ENCODE results near the gene TLCD5. TPM values are rescaled to one million over a fixed set of nuclear protein-coding genes. Genes with fewer than 3 reads are reported as not detected.
A peak's percentile ranks its signal among the peaks of the same experiment; 100 is the strongest.

The TLCD5 gene
- total and polyA plus RNA-seq, 2 donors (not counting 1 experiment from before 2014, with no cell fraction given): 13.2 to 17.0 TPM

- Histone ChIP-seq H3K27me3 (ENCODE audit: control insufficient read depth, insufficient read depth, low read length) (no peaks in the 10 kb centered on the region), H3K36me3 (ENCODE audit: control insufficient read depth, insufficient read depth, low read length) (no peaks in the 10 kb centered on the region), H3K79me2 (ENCODE audit: control insufficient read depth, insufficient read depth, low read length) (peaks cover 94% of the 10 kb centered on the region), H2AFZ (ENCODE audit: low read length) (no peak overlapping the region), H3K4me1 (ENCODE audit: control insufficient read depth, extremely low read depth, insufficient read depth, low read length) (peaks cover 10% of the 10 kb centered on the region), H3K4me2 (ENCODE audit: extremely low read depth, insufficient read depth, low read length) (no peak overlapping the region), H3K4me3 (replicated peaks in 1 of 4; ENCODE audit: control extremely low read depth in 1 of 4, insufficient read depth in 1 of 4, low read depth in 3 of 4, low read length in 4 of 4) (no peak overlapping the region), H3K9me3 (ENCODE audit: control insufficient read depth, insufficient read depth, low read depth, low read length) (no peaks in the 10 kb centered on the region), H3K27ac (ENCODE audit: insufficient read depth, low read length) (no peak overlapping the region), H3K9ac (ENCODE audit: insufficient read depth, low read length) (no peak overlapping the region), H4K20me1 (ENCODE audit: control insufficient read depth, extremely low read depth, insufficient read depth, low read length) (no peaks in the 10 kb centered on the region)
- TF ChIP-seq, protein P1, sequence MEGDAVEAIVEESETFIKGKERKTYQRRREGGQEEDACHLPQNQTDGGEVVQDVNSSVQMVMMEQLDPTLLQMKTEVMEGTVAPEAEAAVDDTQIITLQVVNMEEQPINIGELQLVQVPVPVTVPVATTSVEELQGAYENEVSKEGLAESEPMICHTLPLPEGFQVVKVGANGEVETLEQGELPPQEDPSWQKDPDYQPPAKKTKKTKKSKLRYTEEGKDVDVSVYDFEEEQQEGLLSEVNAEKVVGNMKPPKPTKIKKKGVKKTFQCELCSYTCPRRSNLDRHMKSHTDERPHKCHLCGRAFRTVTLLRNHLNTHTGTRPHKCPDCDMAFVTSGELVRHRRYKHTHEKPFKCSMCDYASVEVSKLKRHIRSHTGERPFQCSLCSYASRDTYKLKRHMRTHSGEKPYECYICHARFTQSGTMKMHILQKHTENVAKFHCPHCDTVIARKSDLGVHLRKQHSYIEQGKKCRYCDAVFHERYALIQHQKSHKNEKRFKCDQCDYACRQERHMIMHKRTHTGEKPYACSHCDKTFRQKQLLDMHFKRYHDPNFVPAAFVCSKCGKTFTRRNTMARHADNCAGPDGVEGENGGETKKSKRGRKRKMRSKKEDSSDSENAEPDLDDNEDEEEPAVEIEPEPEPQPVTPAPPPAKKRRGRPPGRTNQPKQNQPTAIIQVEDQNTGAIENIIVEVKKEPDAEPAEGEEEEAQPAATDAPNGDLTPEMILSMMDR (conservative IDR thresholded peaks at IDR 0.05 in 1 of 2, IDR thresholded peaks at IDR 0.05 in 1 of 2; ENCODE audit: low read depth in 1 of 2, low read length in 2 of 2): no peak
- no peak for TF ChIP-seq EZH2 (IDR thresholded peaks at IDR 0.05; ENCODE audit: low read length, missing control alignments)
- no peak for DNase-seq (ENCODE audit: low read depth in 2 of 2)
These were observed 27.3 kb downstream of the TLCD5 start for GRCh38 chr11:120352405-120352804.

- H4K20me1 ChIP-seq (ENCODE audit: control insufficient read depth, extremely low read depth, insufficient read depth, low read length): no peaks in the 10 kb centered on the region
These were observed 29.0 kb downstream of the TLCD5 start for GRCh38 chr11:120354068-120354467.

DNA sequence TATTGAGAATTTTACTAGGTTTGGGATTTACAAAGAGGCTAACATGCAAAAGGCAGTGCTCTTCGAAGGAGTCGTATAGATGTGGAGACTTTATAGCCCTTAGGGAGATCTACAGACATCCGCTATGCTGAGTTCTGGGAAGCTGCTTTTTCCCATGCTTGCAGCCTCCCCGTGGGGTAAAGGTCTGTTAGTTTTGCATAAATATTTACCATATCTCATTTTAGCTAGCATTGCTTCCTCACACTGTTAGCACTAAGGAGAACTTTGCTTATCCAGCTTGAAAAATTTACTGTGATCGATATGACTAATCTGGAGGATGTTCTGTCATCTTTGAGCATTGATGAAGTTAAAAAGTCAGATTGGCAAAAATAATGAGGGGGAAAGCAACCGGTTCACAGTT lies 29.7 kb downstream of the TLCD5 start:
- Histone ChIP-seq H3K36me3 (ENCODE audit: control insufficient read depth, insufficient read depth, low read length) (no peaks in the 10 kb centered on the region), H3K27me3 (ENCODE audit: control insufficient read depth, insufficient read depth, low read length) (no peaks in the 10 kb centered on the region), H3K27ac (ENCODE audit: insufficient read depth, low read length) (no peak overlapping the region), H3K9ac (ENCODE audit: insufficient read depth, low read length) (no peak overlapping the region), H3K4me2 (ENCODE audit: extremely low read depth, insufficient read depth, low read length) (no peak overlapping the region), H3K79me2 (ENCODE audit: control insufficient read depth, insufficient read depth, low read length) (peaks cover 95% of the 10 kb centered on the region), H3K4me1 (ENCODE audit: control insufficient read depth, extremely low read depth, insufficient read depth, low read length) (peaks cover 7% of the 10 kb centered on the region), H3K9me3 (ENCODE audit: control insufficient read depth, insufficient read depth, low read depth, low read length) (no peaks in the 10 kb centered on the region), H4K20me1 (ENCODE audit: control insufficient read depth, extremely low read depth, insufficient read depth, low read length) (no peaks in the 10 kb centered on the region), H3K4me3 (replicated peaks in 1 of 4; ENCODE audit: control extremely low read depth in 1 of 4, insufficient read depth in 1 of 4, low read depth in 3 of 4, low read length in 4 of 4) (no peak overlapping the region), H2AFZ (ENCODE audit: low read length) (no peak overlapping the region)
- peak in 1 of 2 donors; percentile 78 for DNase-seq (ENCODE audit: low read depth in 2 of 2)
- TF ChIP-seq, protein P1 (conservative IDR thresholded peaks at IDR 0.05 in 1 of 2, IDR thresholded peaks at IDR 0.05 in 1 of 2; ENCODE audit: low read depth in 1 of 2, low read length in 2 of 2): no peak
- no peak for TF ChIP-seq EZH2 (IDR thresholded peaks at IDR 0.05; ENCODE audit: low read length, missing control alignments)

More at GRCh38 chr11:120354068-120354467, 29.0 kb downstream of the TLCD5 start:
- Histone ChIP-seq H3K4me3 (replicated peaks in 1 of 4; ENCODE audit: control extremely low read depth in 1 of 4, insufficient read depth in 1 of 4, low read depth in 3 of 4, low read length in 4 of 4) (no peak overlapping the region), H3K36me3 (ENCODE audit: control insufficient read depth, insufficient read depth, low read length) (no peaks in the 10 kb centered on the region), H3K27me3 (ENCODE audit: control insufficient read depth, insufficient read depth, low read length) (no peaks in the 10 kb centered on the region), H3K4me2 (ENCODE audit: extremely low read depth, insufficient read depth, low read length) (no peak overlapping the region), H3K9ac (ENCODE audit: insufficient read depth, low read length) (no peak overlapping the region), H3K9me3 (ENCODE audit: control insufficient read depth, insufficient read depth, low read depth, low read length) (no peaks in the 10 kb centered on the region), H3K27ac (ENCODE audit: insufficient read depth, low read length) (no peak overlapping the region), H3K4me1 (ENCODE audit: control insufficient read depth, extremely low read depth, insufficient read depth, low read length) (peaks cover 9% of the 10 kb centered on the region), H2AFZ (ENCODE audit: low read length) (no peak overlapping the region), H3K79me2 (ENCODE audit: control insufficient read depth, insufficient read depth, low read length) (peaks cover 95% of the 10 kb centered on the region)
- DNase-seq (ENCODE audit: low read depth in 2 of 2): peak in 1 of 2 donors; percentile 41
- no peak for TF ChIP-seq EZH2 (IDR thresholded peaks at IDR 0.05; ENCODE audit: low read length, missing control alignments)
- TF ChIP-seq, protein P1 (conservative IDR thresholded peaks at IDR 0.05 in 1 of 2, IDR thresholded peaks at IDR 0.05 in 1 of 2; ENCODE audit: low read depth in 1 of 2, low read length in 2 of 2): no peak
